Activated CD4-positive, alpha-beta T cell treated with anti-CD3 and anti-CD28 coated beads for 24 hours (primary cell): ENCODE data around the gene RGS9.
"Not testable (repeated sequence)": the region's sequence is repeated elsewhere in the genome, so short reads cannot be mapped to it uniquely, and the experiment has no call there.

Experiments used
- DNase-seq, 2 donors: peaks; one replicate each; pipeline ENCODE4 v3.0.0-alpha.2; 2020; ENCODE audit warnings: low read depth in 2 of 2

Gene RGS9

DNA sequence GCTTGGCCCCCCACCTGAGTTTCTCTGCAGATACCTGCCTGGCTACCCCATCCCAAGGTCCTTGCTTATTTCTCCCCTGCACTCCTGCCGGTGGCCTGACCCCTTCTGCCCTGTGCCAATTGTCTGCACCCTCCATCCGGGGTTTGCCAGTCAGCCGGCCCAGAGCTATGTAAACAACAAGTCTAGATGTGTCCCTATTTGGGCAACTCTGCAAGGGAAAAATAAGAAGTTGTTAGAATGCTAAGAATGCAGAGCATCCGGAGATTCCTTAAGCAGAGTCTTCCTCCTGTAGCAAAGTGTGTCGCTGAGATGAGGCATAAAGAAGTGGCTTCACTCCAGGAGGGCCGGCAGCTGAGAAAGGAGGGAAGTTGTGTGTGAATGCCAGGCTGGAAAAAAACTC, 46.6 kb downstream of the RGS9 start:
- no peak for DNase-seq

DNA sequence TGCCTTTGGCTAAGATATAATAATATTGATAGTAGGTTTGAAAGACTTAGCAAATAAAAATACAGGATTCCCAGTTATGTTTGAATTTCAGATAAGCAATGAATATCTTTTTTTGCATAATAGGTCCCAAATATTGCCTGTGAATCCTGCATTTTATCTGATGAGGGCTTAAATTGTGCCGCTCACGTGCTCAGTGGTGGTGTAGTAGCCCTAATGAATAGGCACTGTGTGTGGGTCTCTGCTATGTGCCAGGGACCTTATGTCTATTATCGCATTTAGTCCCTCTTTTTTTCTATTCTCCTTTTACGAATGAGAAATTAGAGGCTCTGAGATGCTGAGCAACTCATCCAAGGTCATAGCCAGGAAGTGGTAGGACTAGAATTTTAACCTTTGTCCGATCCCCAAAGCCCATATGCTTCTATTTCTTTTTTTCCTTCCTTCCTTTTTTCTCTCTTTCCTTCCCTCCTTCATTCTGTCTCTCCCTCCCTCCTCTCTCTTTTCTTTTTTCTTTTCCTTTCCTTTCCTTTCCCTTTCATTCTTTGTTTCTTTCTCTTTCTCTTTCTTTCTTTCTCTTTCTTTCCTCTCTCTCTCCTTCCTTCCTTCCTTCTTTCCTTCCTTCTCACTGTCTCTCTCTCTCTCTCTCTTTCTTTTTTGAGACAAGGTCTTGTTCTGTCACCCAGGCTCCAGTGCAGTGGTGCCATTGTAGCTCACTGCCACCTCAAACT, 47.2 kb downstream of the RGS9 start:
- no peak for DNase-seq

DNA sequence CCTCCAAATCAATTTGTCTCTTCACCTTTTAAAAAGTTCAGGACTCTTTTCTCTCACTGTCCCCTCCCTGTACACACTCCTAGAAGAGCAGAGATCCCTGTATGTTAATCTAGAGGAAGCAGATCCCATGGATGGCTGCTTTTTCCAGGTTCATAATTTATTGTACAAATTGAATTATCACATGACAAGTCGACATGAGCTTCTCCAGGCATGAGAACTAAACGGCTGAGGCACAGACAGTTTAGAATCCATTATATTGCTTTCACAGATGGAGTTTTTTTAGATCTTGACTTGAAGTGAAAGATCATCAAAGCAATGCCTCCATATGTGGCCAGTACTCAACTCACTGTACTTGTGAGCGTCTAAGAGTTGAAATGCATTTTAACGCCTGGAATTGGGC, 47.9 kb downstream of the RGS9 start:
- no peak for DNase-seq

DNA sequence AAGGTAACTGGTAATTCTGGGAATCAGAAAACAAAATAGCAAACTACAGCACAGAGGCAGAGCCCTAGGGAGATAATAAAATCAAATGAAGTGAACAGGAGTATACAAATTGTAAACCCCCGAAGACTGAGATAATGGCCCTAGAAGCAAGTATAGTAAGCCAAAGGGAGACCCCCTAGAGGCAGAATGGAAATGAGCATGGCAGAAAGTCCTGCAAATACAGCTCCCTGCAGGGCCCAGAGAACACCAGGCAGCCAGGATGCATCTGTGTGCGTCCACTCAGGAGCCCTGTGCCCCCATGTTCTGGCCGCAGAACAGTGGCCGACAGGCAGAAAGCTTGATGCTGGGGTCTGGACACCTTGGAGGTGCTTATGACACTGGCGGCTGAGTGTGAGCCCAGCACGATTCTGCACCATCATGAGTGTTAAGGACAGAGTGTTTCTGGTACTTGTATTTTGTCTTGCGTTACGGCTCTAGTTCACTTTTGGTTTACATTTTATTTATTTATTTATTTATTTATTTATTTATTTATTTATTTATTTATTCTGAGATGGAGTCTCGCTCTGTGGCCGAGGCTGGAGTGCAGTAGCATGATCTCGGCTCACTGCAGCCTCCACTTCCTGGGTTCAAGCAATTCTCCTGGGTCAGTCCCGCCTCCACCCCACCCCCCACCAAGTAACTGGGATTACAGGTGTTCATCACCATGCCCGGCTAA, 48.7 kb downstream of the RGS9 start:
- DNase-seq = no peak

DNA sequence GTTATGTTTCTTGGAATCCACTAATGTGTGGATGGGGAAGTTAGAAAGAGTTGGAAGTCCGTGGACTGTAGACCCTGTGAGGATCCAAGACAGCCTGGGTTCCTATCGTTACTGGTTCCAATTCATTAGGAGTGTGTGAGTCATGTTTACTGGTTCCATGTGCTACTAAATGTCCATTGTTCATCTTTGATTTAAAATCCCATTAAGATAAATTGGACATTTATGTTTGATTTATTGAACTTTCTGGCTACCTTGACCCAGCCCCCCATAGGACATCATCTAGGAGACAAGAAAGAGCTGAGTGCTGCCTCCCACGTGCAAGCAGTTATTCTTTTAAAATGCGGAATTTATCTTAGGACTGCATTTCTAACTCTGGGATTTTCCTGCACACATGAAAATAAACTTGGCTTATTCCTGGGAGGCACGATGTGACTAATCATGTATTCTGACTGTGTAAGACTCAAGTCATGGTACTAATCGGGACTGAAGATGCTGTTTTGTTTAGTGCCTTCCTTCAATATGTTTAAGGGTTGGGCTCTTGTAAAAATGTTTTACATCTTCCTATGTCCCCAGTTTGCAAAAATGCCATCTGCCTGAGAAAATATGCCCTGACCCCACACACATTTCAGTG, 53.4 kb downstream of the RGS9 start:
- DNase-seq = no peak

DNA sequence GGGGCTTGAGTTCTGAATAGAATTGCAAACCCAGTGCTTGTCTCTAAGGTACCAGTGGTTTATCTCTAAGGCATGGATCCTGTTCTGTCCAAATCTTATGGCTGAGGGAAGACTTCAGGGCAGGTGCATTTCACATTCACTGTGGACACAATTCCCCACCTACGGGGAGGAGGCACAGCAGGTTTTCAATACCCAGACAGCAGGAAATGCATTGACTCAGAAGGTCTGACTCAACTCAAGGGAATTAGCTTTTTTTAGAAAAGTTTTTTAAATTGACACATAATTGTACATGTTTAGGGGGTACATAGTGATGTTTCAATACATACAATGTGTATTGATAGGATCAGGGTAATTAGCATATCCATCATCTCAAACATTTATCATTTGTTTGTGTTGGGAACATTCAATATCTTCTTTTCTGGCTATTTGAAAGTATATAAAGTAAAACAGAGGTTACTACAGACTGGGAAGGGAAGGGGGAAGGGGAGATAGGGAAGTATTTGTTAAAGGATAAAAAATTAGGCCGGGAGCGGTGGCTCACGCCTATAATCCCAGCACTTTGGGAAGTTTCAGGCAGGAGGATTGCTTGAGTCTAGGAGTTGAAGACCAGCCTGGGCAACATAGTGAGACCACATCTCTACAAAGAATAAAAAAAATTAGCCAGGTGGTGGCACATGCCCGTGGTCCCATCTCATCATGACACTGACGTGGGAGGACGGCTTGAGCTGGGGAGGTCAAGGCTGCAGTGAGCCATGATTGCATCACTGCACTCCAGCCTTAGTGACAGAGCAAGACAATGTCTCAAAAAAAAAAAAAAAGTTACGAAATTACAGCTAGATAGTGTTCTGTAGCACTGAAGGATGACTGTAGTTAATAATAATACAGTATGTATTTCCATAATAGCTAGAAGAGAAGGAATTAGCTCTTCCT, 54.9 kb downstream of the RGS9 start:
- DNase-seq = peak in 1 of 2 donors; percentile 12

DNA sequence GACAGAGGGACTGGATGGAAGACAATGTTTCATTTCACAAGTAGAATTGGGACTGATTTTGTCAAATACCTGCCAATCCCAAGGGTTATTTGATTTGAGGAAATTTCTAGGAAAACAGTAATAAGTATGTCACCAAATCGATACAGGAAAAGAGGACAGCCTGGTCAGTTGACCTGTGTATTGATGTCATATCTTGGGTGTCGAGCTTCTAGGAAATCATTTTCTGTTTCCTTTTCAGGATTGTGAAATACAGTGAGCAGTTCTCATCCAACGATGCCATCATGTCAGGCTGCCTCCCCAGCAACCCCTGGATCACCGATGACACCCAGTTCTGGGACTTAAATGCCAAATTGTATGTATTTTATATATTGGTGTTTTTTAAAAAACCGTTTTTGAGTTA, 56.1 kb downstream of the RGS9 start:
- no peak for DNase-seq

DNA sequence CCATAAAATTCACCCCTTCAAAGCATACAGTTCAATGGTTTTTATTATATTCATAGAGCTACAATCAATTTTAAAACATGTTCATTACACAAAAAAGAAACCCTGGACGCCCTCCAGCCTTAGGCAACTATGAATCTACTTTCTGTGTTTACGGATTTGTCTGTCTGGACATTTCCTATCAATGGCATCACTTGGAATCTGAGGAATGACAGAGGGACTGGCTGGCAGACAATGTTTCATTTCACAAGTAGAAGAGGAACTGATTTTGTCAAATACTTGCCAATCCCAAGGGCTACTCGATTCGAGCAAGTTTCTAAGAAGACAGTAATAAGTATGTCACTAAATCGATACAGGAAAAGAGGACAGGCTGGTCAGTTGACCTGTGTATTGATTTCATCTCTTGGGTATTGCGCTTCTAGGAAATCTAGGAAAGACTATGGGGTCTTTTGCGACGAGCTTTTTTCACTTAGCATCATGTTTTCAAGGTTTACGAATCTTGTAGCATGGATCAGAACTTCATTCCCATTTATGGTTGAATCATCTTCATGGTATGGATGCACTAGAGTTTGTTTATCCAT, 56.6 kb downstream of the RGS9 start:
- DNase-seq = no peak

DNA sequence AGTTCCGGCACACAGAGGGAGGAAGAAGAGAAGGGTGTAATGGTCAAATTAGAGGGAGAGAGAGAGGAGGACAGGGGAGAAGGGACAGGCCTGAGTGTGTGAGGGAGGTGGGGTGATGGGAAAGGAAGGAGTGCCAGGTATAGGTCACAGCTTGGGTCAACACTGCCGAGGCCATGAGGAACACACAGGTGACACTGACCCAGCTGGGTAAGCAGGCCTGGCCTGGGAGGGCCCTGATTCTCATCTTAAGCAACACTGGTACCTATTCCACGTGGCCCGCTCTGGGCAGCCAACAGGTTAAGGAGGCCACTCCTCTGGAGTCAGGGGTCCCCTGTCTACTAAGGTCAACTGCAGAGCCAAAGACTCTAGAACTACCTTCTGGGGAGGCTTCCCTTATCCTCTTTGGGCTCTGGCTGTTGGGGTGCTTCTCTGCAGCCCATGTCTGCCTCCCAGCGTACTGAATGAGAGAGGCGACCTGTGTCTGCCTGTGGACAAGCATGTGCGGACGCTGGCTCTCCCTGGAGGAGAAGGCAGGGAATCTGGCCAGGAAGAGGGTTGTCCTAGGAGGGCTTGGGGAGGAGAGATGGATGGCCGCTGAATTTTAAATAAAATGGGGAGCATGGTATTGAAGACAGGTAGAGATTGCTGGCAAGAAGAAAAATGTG, 57.6 kb downstream of the RGS9 start:
- no peak for DNase-seq

DNA sequence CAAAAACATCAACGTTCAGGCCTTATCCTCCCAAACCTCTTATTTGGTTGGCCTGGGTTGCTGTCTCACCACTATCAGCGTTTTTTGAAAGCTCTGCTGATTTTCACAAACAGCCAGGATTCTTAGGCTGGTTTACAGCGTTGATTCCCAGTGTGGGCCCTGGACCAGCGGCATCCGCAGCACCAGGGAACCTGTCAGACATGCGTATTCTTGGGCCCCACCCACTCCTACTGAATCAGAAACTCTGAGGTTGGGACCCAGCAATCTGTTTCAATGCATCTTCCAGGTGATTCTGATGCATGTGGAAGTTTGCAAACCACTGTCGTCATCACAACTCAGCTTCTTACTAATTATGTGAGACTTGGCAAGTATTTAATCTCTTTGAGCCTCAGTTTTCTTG, 58.5 kb downstream of the RGS9 start:
- no peak for DNase-seq

DNA sequence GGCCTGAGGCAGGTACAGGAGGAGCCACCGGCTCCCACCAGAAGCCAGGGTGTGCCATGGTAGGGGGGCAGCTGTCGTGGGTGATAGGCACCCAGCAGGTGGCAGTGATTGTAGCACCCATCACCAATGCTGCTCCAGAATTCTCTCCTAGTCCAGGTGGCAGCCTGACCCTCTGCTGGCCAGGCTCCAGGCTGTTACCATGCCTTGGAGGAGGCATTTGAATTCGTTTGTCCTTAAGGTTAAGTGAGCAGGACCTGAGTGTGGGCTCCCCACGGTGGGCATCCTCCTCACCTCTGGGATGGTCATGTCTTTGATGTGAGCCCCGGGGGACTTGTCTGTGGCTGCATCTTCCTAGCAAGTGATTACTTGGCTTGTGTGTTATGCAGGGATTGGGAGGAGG, 59.4 kb downstream of the RGS9 start:
- DNase-seq = no peak

DNA sequence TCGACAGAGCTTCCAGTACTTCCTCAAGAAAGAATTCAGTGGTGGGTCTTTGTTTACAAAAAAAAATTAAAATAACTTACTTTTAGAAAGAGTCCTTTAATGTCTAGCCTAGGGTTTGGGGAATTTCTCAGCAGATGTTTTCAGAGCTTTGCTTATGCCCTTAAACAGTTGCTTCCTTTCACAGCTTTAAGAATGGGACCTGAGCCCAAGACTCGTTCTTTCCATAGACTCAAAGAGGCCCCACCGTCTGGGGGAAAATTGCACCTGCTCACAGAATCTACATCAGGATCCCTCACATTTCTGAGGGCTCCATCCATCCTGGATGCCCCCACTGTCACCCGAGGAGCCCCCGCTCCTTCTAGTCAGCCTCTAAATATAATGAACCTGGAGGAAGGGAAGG, 60.0 kb downstream of the RGS9 start:
- no peak for DNase-seq

DNA sequence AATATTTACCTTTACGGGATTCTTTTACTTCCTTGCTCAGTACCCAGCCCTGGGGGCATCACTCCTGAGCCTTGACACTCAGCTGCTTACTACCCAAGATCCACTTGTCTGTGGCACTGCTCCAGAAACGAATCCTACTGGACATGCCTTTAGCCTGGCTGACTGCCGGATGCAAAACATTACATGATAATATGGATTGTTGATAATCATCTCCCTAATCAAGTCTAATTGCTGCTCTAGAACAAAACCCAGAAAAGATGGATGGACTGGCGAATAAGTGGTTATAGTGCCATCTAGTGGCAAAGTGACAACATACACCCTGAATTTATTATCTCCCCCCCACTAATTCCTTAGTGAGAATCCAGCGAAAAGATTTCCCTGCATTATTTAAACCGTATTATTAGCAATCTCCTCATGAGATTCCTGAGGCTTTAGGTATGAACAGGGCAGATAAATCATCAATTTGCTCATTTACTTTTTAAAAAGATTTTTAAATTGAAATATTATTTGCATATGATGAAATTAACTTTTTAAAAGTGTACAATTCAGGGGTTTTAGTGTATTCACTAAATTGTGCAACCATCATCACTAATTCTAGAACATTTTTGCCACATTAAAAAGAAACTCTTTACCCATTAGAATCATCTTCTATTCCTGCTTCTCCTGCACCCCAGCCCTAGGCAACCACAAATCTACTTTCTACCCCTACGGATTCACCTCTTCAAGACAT, 61.6 kb downstream of the RGS9 start:
- DNase-seq = no peak

DNA sequence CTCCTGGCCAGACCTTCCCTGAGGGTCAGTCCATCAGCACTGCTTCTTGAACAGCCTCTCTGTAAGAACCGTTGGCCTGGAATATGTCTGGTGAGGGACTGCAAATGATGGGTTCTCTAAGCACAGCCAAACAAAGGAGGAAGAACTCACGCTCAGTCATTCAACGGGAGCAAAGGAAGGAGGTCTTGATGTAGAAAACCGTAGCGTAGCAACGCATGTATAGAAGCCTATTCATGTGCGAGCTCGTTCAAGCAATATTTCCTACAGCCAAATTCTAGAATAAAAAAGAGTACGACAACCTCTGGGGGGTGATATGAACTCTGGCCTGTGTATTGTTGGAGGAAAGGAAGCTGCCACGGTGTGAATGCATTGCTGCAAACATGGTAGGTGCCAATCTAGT, 64.2 kb downstream of the RGS9 start:
- DNase-seq = no peak

DNA sequence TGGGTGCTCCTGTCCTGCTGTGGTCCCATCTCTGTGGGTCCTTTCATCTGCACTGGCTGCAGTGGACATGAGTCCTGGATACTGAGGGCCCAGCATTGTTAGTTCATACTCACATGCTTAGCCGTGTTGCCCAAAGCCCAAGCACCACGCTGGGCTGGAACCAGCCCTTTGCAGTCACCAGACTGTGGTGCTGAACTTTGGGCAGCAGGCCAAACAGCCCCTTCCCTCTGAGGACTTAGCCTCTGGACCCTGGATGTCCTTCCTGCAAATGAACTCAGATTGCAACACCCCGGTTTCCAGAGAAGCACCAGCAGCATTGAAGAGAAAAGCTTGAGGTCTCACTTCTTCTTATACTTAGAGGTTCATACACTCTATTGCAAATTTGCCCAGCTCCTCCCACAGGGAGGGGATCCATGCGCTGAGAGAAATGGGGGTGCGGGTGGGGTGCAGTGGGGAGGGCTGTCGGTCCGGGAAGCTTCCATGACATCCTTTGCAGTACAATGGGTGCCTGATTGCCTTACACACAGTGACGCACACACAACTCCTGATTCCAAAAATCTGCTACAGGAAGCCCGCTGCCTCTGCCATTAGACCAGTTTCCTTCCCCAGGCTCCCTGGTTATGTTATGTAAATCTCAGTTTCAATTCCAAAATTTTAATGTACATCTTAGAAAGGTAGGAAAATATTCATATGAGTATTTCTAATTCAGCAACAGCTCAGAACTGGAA, 65.8 kb downstream of the RGS9 start:
- DNase-seq = no peak

DNA sequence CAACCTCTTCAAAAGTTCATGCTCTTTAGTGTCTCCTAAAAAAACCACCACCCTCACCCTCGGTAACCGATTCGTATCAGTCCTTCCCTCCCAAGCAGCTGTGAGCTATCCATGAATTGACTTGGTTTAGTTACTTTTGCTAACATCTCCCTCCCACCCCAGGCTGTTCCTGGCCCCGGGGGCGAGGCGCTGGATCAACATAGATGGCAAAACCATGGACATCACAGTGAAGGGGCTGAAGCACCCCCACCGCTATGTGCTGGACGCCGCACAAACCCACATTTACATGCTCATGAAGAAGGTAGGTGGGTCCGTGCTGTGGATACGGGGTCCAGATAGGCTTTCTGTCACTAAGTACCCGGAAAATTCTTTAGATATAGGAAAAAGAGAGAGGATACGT, 66.8 kb downstream of the RGS9 start:
- no peak for DNase-seq

DNA sequence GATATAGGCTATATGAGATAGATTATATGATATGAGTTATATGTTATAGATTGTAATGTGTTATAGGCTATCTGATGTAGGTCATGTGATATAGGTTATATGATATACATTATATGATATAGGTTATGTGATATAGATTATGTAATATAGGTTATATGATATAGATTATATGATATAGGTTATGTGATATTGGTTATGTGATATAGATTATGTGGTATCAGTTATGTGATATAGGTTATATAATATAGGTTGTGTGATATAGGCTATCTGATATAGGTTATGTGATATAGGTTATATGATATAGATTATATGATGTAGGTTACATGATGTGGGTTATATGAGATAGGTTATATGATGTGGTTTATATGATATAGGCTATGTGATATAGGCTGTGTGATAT, 68.5 kb downstream of the RGS9 start:
- no peak for DNase-seq

DNA sequence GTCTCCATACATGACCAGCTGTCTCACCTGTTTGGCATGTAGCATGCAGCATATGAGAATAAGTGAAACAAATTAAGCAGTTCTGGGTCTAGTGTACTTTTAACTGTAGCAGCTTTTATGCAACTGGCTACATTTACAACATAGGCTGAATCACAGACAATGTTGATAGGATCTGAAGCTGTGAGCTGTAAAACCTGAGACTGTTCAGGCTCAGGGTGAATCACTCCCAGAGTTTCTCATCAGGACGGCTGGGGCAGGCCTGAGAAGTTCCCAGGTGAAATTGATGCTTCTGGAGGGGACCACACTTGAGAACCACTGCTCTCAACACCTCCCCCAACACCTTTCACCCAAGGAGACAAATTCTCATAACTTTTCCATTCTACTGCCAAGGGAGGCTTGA, 70.3 kb downstream of the RGS9 start:
- DNase-seq = not testable (repeated sequence)

DNA sequence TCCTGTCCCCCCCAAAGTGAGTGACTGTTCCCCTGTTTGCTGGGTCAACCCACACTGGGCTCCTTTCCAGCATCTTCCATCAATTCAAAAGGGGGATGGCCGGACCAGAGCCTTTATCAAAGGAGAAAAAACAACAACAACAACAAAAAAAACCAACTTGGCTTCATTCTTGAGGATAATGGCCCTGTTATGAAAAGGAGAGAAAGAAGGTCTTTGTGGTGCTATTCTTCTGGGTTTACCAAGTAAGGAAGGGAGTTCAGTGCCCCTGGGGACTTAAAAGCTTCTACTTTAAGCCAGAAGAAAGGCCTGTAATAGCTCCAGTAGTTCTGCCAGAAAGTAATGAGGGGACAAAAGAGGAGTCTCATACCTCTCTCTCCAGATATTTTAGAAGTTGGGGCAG, 71.5 kb downstream of the RGS9 start:
- DNase-seq = no peak

DNA sequence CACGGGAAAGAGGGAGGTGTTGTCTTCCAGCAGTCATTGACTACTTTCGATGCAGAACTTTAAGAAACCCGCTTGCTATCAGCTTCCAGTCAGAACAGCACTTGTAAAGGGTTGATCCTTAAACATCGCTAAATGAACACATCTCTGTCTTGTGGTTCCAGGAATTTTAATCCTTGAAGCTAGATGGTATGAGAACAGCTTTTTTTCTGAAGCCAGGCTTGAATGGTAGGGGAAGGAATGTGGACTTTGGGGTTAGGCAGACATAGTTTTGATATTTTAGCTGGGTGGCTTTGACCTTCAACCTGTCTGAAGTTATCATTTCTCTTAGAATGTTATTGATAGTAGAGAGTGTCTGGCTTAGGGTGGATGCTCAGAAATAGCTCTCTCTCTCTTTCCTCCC, 81.1 kb downstream of the RGS9 start:
- no peak for DNase-seq
